NCI-H2171 (cell line): ENCODE data around the gene SHTN1.

Experiments used
- DNase-seq: peaks from one replicate; lab custom pipeline; 2025; lab: John Stamatoyannopoulos, UW

Gene SHTN1

GRCh38 chr10:116984202-116984990, 20.6 kb downstream of the SHTN1 start:
- DNase-seq, result no peak

- no peak for DNase-seq
These were observed 24.9 kb downstream of the SHTN1 start for GRCh38 chr10:116980041-116980440.

GRCh38 chr10:116978901-116979300, 26.1 kb downstream of the SHTN1 start:
- DNase-seq, result no peak

- DNase-seq, result no peak
These were observed 30.5 kb downstream of the SHTN1 start for GRCh38 chr10:116974456-116975005.

- DNase-seq, result no peak
These were observed 31.0 kb downstream of the SHTN1 start for GRCh38 chr10:116973946-116974455.

GRCh38 chr10:116973371-116973905, 31.5 kb downstream of the SHTN1 start:
- no peak for DNase-seq

GRCh38 chr10:116972131-116972530, 32.9 kb downstream of the SHTN1 start:
- no peak for DNase-seq

GRCh38 chr10:116970050-116970449, 34.9 kb downstream of the SHTN1 start:
- DNase-seq, result no peak

GRCh38 chr10:116968331-116968730, 36.7 kb downstream of the SHTN1 start:
- no peak for DNase-seq

GRCh38 chr10:116961406-116962251, 43.4 kb downstream of the SHTN1 start:
- no peak for DNase-seq

GRCh38 chr10:116960066-116960776, 44.8 kb downstream of the SHTN1 start:
- no peak for DNase-seq

- DNase-seq, result no peak
These were observed 52.3 kb downstream of the SHTN1 start for GRCh38 chr10:116952729-116953128.

GRCh38 chr10:116948530-116948870, 56.5 kb downstream of the SHTN1 start:
- DNase-seq, result no peak

GRCh38 chr10:116947841-116948529, 57.0 kb downstream of the SHTN1 start:
- no peak for DNase-seq

GRCh38 chr10:116944911-116945310, 60.1 kb downstream of the SHTN1 start:
- DNase-seq, result no peak

GRCh38 chr10:116931806-116932205, 73.2 kb downstream of the SHTN1 start:
- no peak for DNase-seq

GRCh38 chr10:116926426-116926825, 78.6 kb downstream of the SHTN1 start:
- DNase-seq, result no peak

- DNase-seq, result no peak
These were observed 79.9 kb downstream of the SHTN1 start for GRCh38 chr10:116925056-116925455.

GRCh38 chr10:116919706-116920105, 85.3 kb downstream of the SHTN1 start:
- DNase-seq, result no peak

GRCh38 chr10:116919164-116919563, 85.8 kb downstream of the SHTN1 start:
- DNase-seq, result no peak

- DNase-seq, result no peak
These were observed 86.4 kb downstream of the SHTN1 start for GRCh38 chr10:116918583-116918982.
